Endometrial microvascular endothelial cells (primary cell): ENCODE measurements around the gene GALNT1. TPM values are rescaled to one million over a fixed set of nuclear protein-coding genes. Genes with fewer than 3 reads are reported as not detected.
"Not testable (repeated sequence)": the region's sequence is repeated elsewhere in the genome, so short reads cannot be mapped to it uniquely, and the experiment has no call there.

Experiments
- in situ Hi-C: cut with HindIII; loops from 2 replicates; pipeline ENCODE4 v1.10.0; 2017; ENCODE audit warnings: low sequenced_read_pairs, low pct_unique_long_range_greater_than_20kb; ENCODE audit errors: inconsistent ontology term
- total RNA-seq: library from RNA; depleted of rRNA; stranded (reverse); fragments of >200 nt; gene quantifications from one replicate; pipeline ENCODE4 v1.2.3, GENCODE V29; 2015; ENCODE audit errors: inconsistent ontology term

GALNT1 gene
- 215 TPM for total RNA-seq

DNA sequence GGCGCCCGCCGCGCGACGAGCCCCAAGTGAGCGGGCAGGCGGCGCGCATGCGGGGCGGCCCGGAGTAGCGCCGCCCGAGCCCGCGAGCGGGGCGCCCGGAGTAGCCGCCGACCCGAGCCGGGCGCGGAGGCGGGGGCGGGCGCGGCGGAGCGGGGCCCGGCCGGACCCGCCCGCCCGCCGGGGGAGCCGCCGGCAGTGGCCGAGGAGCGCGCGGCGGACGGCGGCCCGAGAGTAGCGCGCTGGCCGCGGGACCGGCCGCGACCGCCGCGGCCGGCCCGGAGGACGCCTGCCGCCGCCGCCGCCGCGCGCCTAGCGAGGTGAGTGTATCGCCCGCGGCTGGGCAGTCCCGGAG lies at the start of gene GALNT1:
GALNT1 (plus strand) TSS at position 195 of the 352 bp plus-strand sequence. CDS start 72,923 bp downstream, outside the sequence.
- in situ Hi-C loops, result no loop called here

DNA sequence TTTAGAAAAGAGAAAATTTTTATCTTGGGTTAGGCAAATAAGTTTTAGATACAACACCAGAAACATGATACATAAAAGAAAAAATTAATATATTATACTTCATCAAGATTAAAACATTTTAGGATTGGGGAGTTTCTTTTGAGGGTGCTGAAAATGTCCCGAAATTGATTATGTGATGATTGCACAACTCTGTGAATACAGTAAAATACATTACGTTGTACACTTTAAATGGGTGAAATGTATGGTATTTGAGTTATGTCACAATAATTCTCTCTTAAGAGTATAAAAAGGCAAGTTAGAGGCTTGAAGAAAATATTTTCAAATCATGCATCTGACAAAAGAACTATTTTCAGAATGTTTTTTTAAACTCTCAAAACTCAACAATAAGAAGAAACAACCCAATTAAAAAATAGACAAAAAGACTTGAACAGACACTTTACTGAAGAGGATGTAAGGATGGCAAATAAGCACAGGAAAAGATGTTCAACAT lies 47.6 kb upstream of the GALNT1 start:
- in situ Hi-C loops, result no loop called here

DNA sequence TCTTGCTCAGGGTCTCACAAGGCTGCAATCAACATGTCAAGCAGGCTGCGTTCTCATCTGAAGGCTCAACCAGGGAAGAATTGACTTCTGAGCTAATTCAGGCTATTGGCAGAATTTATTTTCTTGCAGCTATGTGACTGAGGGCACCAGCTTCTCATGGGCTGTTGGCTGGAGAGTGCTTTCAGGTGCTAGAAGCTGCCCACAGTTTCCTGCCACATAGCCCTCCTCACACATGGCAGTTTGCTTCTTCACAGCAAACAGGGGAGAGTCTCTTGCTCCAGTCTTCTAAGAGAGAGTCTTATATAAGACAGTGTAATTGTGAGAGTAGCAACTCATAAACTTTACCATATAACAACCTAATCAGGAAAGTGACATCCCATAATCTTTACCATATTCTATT lies 46.2 kb upstream of the GALNT1 start:
- in situ Hi-C loops, result no loop called here

DNA sequence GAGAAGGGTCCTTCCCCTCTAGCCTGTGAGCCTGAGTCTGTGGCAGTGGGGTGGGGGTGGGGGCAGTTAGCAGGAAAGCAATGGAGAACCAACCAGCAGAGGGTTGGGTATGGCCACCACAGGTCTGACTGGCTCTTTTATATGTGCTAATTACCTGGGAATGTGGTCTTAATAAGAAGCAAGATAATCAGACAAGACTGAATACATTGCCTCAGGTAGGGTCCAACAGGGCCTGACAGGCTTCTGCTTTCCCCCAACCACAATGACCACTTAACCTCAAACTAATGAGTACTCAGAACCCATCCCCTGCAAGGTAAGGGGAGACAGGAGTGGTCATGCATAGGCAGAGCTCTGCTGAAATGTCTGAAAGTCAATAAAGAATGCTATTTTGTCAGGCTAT lies 39.2 kb upstream of the GALNT1 start:
- in situ Hi-C loops, result no loop called here

DNA sequence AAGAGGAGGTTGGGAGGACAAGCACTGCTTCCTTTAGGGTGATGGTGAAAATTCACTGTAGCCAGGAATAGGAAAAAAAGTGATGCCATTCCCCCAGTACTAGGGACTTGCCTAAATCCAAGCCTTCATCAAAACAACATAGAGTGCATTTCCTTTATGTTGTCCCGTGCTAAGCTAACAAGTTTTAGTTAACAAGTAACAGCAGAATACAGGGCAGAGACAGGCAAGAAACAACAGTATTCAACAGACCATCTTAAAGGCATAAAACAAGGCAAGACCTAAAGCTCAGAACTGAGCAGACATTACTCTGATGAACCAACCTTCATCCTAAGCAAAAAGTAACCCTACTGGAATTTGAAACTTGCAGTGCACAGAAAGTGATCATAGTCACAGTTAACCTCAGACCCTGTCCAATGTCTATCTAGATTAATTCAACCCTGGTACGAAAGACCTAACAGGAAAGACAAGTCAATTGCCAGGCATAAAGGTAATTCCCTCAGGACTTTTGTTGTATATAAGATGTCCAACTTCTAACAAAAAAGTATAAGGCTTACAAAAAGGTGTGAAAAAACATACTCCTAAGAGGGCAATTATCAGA lies 34.4 kb upstream of the GALNT1 start:
- in situ Hi-C loops, result no loop called here

DNA sequence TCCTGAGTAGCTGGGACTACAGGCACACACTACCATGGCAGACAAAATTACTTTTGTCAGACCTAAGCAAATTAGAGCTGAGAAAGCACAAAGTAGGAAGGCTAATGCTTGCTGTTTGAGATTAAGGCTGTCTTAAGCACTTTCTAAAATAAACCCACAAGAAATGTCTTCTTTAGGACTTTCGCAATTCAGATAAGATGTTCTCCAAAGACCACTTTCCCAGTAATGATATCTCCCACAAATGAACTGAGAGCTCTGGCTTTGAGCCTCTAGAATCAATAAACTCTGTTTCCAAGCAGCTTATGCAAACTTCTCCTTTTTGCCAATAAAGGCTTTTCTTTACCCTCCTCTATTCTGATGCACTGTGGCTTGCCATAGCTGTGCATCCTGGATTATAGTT lies 32.0 kb upstream of the GALNT1 start:
- in situ Hi-C loops, result no loop called here

DNA sequence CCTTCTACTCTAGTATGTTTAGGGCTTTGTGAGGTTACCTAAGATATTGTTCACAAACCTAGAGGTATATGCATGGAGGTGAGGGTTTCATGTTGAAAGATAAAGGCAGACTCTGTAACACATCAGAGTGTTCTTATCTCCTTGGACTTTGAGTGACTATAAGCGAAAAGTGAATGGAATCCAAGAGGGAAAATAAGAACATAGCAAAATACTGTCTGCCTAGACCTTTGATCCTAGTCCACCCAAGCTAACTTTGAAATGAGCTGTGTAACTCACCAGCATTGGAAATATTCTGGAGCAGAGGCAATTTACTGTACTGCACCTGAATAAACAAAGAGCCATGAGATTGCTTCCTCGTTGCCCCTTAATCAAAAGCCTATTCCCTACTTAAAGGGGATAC lies 28.2 kb upstream of the GALNT1 start:
- in situ Hi-C loops, result no loop called here

DNA sequence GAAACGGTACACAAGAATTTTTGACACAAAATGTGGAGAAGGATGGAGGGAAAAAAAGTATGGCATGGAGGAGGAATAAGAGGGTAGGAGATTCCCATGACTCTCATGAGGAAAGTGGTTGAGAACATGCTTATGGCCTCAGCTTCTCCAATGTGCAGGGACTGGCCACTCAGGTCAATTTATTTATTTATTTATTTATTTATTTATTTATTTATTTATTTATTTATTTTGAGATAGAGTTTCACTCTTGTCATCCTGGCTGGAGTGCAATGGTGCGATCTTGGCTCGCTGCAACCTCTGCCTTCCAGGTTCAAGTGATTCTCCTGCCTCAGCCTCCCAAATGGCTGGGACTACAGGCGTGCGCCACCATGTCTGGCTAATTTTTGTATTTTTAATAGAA lies 26.0 kb upstream of the GALNT1 start:
- in situ Hi-C loops, result not testable (repeated sequence)

DNA sequence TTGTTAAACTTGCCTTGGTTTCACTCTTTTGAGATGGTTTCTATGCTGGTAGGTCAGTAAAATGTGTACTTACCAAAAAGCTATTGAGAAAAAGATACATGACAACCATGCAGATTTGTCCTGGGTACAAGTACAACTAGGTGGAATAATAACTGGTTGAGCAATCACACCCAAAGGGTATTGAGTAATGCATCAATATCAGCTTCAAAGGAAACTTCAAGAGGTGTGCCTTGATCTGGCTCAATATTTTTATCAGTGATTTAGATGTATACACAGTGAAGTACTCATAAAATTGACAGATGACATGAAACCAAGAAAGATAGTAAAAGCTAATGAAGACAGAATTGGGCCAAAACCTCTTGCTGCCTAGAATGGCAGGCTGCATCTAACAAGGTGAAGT lies 21.7 kb upstream of the GALNT1 start:
- in situ Hi-C loops, result no loop called here

DNA sequence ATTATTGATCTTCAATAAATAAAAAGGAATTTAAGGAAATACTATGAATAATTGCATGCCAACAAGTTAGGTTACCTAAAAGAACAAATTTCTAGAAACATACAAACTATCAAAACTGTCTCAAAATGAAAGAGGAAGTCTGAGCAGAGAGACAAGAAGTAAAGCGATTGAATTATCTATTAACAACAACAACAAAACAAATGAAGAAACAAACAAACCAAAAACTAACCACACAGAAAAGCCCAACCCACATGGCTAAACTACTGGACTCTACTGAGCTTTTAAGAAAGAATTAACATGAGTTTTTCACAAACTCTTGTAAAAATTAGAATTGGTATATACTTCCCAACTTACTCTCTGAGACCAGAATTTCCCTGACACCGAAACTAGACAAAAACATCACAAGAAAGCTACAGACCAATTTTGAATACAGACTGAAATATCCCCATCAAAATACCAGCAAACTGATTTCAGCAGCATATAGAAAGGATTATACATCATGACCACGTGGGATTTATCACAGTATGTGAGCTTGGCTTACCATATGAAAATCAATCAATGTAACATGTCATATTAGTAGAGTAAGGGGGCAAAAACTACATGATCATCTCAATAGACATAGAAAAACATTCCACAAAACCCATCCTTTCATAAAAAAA lies 16.6 kb upstream of the GALNT1 start:
- in situ Hi-C loops, result no loop called here

DNA sequence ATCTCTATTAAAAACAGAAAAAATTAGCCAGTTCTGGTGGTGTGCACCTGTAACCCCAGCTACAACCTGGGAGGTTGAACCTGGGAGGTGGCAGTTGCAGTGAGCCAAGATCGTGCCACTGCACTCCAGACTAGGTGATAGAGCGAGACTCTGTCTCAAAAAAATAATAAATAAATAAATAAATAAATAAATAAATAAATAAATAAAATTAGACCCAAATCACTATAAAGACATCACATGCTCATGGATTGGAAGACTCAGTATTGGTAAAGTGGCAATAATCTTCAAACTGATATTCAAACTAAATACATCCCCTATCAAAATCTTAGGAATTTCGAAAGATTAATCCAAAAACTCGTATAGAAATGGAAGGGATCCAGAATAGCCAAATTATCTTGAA lies 15.5 kb upstream of the GALNT1 start:
- in situ Hi-C loops, result no loop called here

DNA sequence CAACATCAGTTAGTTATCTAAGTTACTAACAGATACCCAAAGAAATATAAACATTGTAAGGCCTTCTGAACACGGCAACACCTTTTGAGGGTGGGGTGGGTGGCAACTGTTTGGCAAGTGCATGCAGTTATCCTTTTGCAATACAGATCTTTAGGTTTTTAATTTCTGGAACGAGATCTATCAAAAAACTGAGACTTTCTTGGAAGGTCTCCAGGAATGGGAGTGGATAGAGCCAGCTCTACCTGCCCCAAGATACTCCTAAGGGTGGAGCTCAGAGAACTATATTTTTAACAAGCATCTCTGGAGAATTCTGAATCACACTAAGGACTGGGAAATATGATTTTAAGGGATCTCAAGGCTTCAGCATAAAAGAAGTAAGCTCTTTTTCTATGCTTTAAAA lies 11.4 kb upstream of the GALNT1 start:
- in situ Hi-C loops, result no loop called here

DNA sequence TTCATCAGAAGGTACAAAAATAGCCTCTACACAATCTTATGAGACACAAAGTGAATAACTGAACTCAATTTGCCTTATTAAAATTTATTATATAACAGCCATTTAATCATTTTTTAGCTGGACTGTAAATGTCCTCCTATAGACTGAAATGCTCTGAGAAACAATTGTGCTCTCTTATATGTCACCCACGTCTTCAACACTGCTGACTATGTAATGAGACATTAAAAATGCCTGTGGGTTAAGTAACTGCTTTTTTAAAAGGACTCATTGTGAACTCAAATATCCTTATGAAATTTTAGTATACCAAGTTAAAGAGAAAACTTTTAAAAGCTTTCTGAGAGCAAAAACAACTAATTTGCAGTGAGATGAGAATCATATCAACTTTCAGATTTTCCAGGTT lies 10.4 kb upstream of the GALNT1 start:
- in situ Hi-C loops, result no loop called here

DNA sequence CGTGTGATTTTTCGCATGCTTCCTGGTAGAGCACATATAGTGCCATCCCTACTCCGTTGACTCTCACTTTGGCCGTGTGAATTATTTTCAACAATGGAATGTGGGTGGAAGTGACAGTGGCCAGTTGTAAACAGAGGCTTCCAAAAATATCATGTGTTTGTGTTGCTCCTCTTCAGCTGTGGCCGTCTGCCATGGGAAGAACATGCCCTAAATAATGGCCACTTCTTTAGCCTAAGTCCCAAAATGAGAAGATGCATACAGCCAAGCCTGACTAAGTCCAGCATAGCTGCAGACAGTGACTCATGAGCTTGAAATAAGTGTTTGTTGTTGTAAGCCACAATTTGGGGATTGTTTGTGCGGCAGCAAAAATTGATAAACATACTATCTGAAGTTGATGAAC lies 8.9 kb upstream of the GALNT1 start:
- in situ Hi-C loops, result no loop called here

DNA sequence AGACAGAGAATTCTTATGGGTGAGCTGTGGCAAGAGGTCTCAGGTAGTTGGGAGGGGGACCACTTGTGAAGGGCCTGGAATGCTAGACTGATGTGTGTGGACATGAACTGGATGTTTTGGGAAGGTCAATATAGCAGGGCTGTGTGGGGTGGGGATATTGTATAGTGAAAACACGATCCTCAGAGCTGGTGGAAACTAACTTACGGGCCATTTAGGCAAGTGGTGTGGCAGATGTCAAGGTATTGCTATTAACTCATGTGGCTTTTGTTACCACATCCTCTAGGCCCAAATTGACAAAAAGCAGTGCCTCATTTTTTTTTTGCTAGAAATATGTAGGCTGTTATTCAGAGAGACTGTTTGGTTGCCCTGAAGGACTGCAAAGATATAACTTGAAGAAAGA lies 8.0 kb upstream of the GALNT1 start:
- in situ Hi-C loops, result no loop called here

DNA sequence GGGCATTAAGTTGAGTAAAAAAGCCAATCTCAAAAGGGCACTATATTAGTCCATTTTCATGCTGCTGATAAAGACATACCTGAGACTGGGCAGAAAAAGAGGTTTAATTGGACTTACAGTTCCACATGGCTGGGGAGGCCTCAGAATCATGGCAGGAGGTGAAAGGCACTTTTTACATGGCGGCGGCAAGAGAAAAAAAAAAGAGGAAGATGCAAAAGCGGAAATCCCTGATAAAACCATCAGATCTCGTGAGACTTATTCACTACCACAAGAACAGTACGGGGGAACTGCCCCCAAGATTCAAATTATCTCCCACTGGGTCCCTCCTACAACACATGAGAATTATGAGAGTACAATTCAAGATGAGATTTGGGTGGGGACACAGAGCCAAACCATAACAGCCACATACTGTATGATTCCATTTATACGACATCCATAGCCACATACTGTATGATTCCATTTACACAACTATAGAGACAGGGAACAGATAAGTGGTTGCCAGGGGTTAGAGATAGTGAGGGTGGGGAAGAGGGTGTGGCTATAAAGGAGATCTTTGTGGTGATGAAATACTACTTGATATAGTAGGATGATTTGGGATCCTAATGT lies 5.2 kb upstream of the GALNT1 start:
- in situ Hi-C loops, result not testable (repeated sequence)

DNA sequence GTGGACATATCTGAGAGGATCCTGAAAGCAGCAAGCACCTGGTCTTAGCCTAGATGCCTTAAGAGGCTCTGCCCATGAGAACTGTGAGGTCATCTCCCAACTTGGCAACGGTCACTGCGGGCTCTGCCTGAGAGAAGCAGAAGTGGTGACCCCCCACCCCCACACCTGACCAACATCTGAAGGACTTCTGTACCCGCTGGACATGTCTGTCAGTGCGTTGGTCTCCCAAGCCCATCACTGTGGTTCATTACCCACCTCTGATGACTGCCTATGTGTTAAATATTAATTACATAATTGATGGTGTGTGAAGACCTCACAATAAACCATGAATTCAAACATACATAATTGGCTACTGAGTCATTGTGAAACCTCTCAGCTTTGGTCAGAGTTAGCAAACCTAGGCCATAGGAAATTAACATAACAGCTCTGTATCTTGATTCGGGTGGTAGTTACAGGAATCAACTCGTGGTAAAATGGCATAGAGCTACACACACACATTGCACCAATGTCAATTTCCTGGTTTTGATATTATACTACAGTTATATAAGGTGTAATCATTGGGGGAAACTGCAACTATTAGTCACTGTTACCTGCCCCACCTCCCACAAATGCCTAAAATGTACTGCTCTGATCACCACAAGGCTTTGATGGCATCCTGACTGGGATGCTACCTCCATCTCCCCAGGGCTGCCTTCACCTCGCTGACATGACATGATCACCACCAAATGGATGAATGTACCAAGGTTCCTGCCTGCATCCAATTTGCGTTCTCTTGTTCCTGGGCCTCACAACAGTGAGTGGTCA lies 4.3 kb upstream of the GALNT1 start:
- in situ Hi-C loops, result no loop called here

DNA sequence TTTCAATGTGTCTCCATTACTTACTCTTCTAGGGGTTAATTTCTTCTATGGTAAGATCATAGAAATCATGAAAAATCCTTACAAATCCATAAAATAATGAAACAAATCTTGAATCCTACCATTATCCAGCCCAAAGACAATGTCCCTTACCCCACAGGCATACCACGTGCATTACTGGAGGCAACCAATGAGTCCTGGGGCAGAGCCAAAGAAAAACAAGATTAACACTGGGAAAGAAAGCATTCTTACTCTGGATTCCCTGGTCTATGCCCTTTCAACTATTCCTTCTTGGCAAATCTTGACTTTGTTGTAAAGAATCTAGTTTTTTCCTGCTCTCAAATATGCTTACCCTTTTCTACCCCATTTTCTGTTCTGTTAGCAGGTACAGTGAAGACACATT lies 3.1 kb upstream of the GALNT1 start:
- in situ Hi-C loops, result no loop called here

DNA sequence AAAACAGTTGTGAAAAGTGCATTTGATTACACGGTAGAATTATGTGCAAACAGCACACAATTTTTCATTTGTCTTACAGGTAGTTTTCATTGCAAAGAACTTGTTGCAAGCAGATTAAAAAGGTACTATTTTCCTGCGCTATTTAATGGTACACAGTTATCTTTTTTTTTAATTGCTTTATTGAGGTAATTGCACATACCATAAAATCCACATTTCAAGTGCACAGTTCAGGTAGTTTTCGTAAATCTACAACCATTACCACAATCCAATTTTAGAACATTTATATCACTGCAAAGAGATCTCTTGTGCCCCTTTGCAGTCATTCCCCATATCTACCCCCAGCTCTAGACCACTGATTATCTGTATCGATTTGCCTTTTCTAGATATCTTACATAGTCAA lies 2.6 kb upstream of the GALNT1 start:
- in situ Hi-C loops, result no loop called here
